Measurements from ENCODE around the gene PTPRK.

DNA sequence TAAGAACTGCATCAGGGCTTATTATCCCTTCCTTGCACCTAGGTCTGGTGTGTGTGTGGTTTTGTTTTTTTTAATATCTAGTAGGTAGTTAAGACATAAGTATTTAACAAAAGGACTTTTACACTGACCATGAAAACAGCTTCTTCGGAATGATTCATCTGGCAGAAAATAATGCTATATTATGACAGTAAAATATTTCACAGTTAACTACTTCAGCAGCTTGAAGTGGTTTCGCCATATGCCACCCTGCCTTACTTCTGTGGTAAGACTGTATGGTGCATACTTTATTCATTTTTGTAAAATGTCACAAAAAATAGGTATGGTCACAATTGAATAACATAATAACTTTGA lies 858 bp upstream of the PTPRK start:
- TF ChIP-seq, protein P1, sequence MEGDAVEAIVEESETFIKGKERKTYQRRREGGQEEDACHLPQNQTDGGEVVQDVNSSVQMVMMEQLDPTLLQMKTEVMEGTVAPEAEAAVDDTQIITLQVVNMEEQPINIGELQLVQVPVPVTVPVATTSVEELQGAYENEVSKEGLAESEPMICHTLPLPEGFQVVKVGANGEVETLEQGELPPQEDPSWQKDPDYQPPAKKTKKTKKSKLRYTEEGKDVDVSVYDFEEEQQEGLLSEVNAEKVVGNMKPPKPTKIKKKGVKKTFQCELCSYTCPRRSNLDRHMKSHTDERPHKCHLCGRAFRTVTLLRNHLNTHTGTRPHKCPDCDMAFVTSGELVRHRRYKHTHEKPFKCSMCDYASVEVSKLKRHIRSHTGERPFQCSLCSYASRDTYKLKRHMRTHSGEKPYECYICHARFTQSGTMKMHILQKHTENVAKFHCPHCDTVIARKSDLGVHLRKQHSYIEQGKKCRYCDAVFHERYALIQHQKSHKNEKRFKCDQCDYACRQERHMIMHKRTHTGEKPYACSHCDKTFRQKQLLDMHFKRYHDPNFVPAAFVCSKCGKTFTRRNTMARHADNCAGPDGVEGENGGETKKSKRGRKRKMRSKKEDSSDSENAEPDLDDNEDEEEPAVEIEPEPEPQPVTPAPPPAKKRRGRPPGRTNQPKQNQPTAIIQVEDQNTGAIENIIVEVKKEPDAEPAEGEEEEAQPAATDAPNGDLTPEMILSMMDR (IDR thresholded peaks at IDR 0.05), result no peak
- no peak for TF ChIP-seq POLR2A (IDR thresholded peaks at IDR 0.05)

All from lower leg skin (tissue), 3 donors.